Karpas-422 (cell line): ENCODE results near the gene AR. TPM values are rescaled to one million over a fixed set of nuclear protein-coding genes. Genes with fewer than 3 reads are reported as not detected.
"Not testable (repeated sequence)": the region's sequence is repeated elsewhere in the genome, so short reads cannot be mapped to it uniquely, and the experiment has no call there.

Source experiments
- DNase-seq: peaks from one replicate; pipeline ENCODE4 v3.0.0-alpha.2; 2015
- H2AFZ ChIP-seq: fragments of 200-600 bp; sonication (generic); 2 replicates; pipeline ENCODE4 v1.6.1; 2014; ENCODE audit warnings: antibody characterized with exemption, low read length, mixed read lengths
- H3K27ac ChIP-seq: fragments of 200-600 bp; sonication (generic); 2 replicates; pipeline ENCODE4 v1.5.1; 2014; ENCODE audit warnings: mild to moderate bottlenecking, low read length, moderate library complexity
- H3K27me3 ChIP-seq: fragments of 200-600 bp; sonication (generic); 2 replicates; pipeline ENCODE4 v1.6.1; 2014; ENCODE audit warnings: low read length, mixed read lengths
- H3K36me3 ChIP-seq: fragments of 200-600 bp; sonication (generic); 2 replicates; pipeline ENCODE4 v1.6.1; 2014; ENCODE audit warnings: low read length, mixed read lengths; ENCODE audit not compliant: insufficient read depth
- H3K4me1 ChIP-seq: fragments of 200-600 bp; sonication (generic); 2 replicates; pipeline ENCODE4 v1.6.1; 2014; ENCODE audit warnings: mild to moderate bottlenecking, low read length, mixed read lengths
- H3K4me2 ChIP-seq: fragments of 200-600 bp; sonication (generic); 2 replicates; pipeline ENCODE4 v1.6.1; 2014; ENCODE audit warnings: low read length, low read depth, mild to moderate bottlenecking; ENCODE audit not compliant: poor library complexity, severe bottlenecking
- H3K4me3 ChIP-seq: fragments of 200-600 bp; sonication (generic); 2 replicates; pipeline ENCODE4 v1.5.1; 2014; ENCODE audit warnings: mild to moderate bottlenecking, antibody characterized with exemption, low read length, mixed read lengths
- H3K79me2 ChIP-seq: fragments of 200-600 bp; sonication (generic); 2 replicates; pipeline ENCODE4 v1.6.1; 2014; ENCODE audit warnings: mild to moderate bottlenecking, low read length, mixed read lengths
- H3K9ac ChIP-seq: fragments of 200-600 bp; sonication (generic); 2 replicates; pipeline ENCODE4 v1.6.0; 2014; ENCODE audit warnings: low read length
- H3K9me2 ChIP-seq: fragments of 200-600 bp; sonication (generic), shearing (Covaris generic); replicated peaks from 2 replicates; pipeline ENCODE4 v1.6.0; 2014; ENCODE audit warnings: mild to moderate bottlenecking, low read length, moderate library complexity; ENCODE audit not compliant: insufficient read depth
- H3K9me3 ChIP-seq: fragments of 300-700, 200-600 bp; sonication (generic); 2 replicates; pipeline ENCODE4 v1.6.1; 2014; ENCODE audit warnings: low read length, mixed read lengths
- H4K20me1 ChIP-seq: fragments of 200-600 bp; sonication (generic); 2 replicates; pipeline ENCODE4 v1.6.1; 2014; ENCODE audit warnings: mild to moderate bottlenecking, antibody characterized with exemption, low read length, low read depth; ENCODE audit not compliant: insufficient read depth
- total RNA-seq: library from RNA; depleted of rRNA; stranded (reverse); fragments of >200 nt; shearing (Covaris generic); gene quantifications from 2 replicates; pipeline ENCODE4 v1.2.3, GENCODE V29; 2014; ENCODE audit warnings: low replicate concordance

AR gene
- total RNA-seq, 1 experiment from 2014 or later = 1.5 TPM

DNA sequence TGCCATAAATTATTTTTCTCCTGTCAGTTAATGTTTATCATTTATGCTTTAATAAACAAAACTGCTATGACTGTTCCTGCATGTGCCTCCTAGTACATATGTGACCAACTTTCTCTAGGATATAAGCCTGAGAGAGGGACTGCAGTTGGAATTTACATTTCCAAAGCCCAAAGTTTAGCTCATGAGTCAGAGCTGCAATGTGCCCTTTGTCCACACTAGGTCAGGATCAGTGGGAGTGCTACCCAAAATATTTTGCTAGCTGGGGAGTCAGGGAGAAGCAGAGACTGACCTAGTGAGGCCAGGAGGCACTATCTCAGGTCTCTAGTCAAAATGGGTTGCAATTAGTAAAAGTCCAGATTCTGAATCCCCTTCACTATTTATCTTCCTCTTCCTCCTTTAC lies 92.7 kb downstream of the AR start:
- no peak for DNase-seq
- H2AFZ ChIP-seq = no peak overlapping the region
- no peaks in the 10 kb centered on the region for H3K9me3 ChIP-seq
- no peaks in the 10 kb centered on the region for H3K9me2 ChIP-seq
- no peak overlapping the region for H3K4me3 ChIP-seq
- H3K9ac ChIP-seq = no peak overlapping the region
- H3K36me3 ChIP-seq = no peaks in the 10 kb centered on the region
- no peak overlapping the region for H3K4me2 ChIP-seq
- H4K20me1 ChIP-seq = no peaks in the 10 kb centered on the region
- H3K27me3 ChIP-seq = no peaks in the 10 kb centered on the region
- H3K27ac ChIP-seq = no peak overlapping the region
- no peaks in the 10 kb centered on the region for H3K4me1 ChIP-seq
- no peaks in the 10 kb centered on the region for H3K79me2 ChIP-seq

GRCh38 chrX:67637293-67637692 lies 93.5 kb downstream of the AR start:
- DNase-seq, H3K36me3 ChIP-seq, H3K4me3 ChIP-seq, H3K27me3 ChIP-seq, H3K9me2 ChIP-seq, H3K9ac ChIP-seq, H3K79me2 ChIP-seq, H3K4me2 ChIP-seq, H2AFZ ChIP-seq, H3K9me3 ChIP-seq, H4K20me1 ChIP-seq, H3K4me1 ChIP-seq, H3K27ac ChIP-seq: not testable (repeated sequence)

- no peaks in the 10 kb centered on the region for H4K20me1 ChIP-seq
- no peaks in the 10 kb centered on the region for H3K4me1 ChIP-seq
- H3K27me3 ChIP-seq = no peaks in the 10 kb centered on the region
These were observed 104.5 kb downstream of the AR start for GRCh38 chrX:67648361-67648760.

GRCh38 chrX:67651437-67652142 lies 107.8 kb downstream of the AR start:
- Histone ChIP-seq H3K27me3 (no peaks in the 10 kb centered on the region), H3K4me1 (no peaks in the 10 kb centered on the region), H3K79me2 (no peaks in the 10 kb centered on the region), H3K27ac (no peak overlapping the region), H3K9me2 (no peaks in the 10 kb centered on the region), H3K4me3 (no peak overlapping the region), H4K20me1 (no peaks in the 10 kb centered on the region), H2AFZ (no peak overlapping the region), H3K36me3 (no peaks in the 10 kb centered on the region), H3K9me3 (0 out of 2 replicates have a peak, but pooled peaks cover 3% of the 10 kb centered on the region), H3K4me2 (no peak overlapping the region), H3K9ac (no peak overlapping the region)
- DNase-seq = no peak

More at GRCh38 chrX:67648361-67648760, 104.5 kb downstream of the AR start:
- H3K79me2 ChIP-seq = no peaks in the 10 kb centered on the region
- H3K27ac ChIP-seq = no peak overlapping the region
- no peaks in the 10 kb centered on the region for H3K9me2 ChIP-seq
- H3K36me3 ChIP-seq = no peaks in the 10 kb centered on the region
- no peak overlapping the region for H3K4me3 ChIP-seq
- H3K9me3 ChIP-seq = no peaks in the 10 kb centered on the region
- H2AFZ ChIP-seq = no peak overlapping the region
- DNase-seq = no peak
- H3K9ac ChIP-seq = no peak overlapping the region
- H3K4me2 ChIP-seq = no peak overlapping the region

DNA sequence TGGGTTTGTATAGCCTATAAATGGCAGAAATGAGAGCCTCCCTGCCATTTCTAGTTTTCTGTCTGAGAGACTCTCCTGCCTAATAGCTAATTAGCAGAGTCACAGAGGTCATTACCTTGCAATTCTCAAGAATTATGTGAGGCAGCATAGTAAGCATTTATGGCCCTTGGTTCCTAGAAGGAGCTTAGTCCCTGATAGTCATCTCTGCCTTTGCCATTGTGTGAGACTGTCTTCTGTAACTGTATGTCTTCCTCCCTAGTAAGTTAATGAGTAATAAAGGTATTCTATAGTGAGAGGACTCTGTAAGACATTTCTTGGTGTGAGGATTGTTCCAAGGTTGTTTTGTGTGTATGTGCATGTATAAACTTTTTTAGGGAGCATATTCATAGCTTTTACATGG lies 108.7 kb downstream of the AR start:
- H3K9me3 ChIP-seq = 0 out of 2 replicates have a peak, but pooled peaks cover 3% of the 10 kb centered on the region
- H3K79me2 ChIP-seq = no peaks in the 10 kb centered on the region
- no peaks in the 10 kb centered on the region for H3K9me2 ChIP-seq
- no peak overlapping the region for H3K4me2 ChIP-seq
- no peak overlapping the region for H2AFZ ChIP-seq
- no peaks in the 10 kb centered on the region for H3K27me3 ChIP-seq
- DNase-seq = no peak
- H3K4me3 ChIP-seq = no peak overlapping the region
- H3K9ac ChIP-seq = no peak overlapping the region
- no peaks in the 10 kb centered on the region for H3K4me1 ChIP-seq
- no peaks in the 10 kb centered on the region for H3K36me3 ChIP-seq
- no peaks in the 10 kb centered on the region for H4K20me1 ChIP-seq
- H3K27ac ChIP-seq = no peak overlapping the region

GRCh38 chrX:67654301-67654700 lies 110.5 kb downstream of the AR start:
- H3K4me3 ChIP-seq = no peak overlapping the region
- no peaks in the 10 kb centered on the region for H3K4me1 ChIP-seq
- DNase-seq = no peak
- H3K9me2 ChIP-seq = no peaks in the 10 kb centered on the region
- H2AFZ ChIP-seq = no peak overlapping the region
- H3K9me3 ChIP-seq = 0 out of 2 replicates have a peak, but pooled peaks cover 3% of the 10 kb centered on the region
- H3K27ac ChIP-seq = no peak overlapping the region
- H3K4me2 ChIP-seq = no peak overlapping the region
- H3K9ac ChIP-seq = no peak overlapping the region
- no peaks in the 10 kb centered on the region for H3K79me2 ChIP-seq
- no peaks in the 10 kb centered on the region for H4K20me1 ChIP-seq
- H3K36me3 ChIP-seq = no peaks in the 10 kb centered on the region
- no peaks in the 10 kb centered on the region for H3K27me3 ChIP-seq

GRCh38 chrX:67665583-67665982 lies 121.8 kb downstream of the AR start:
- Histone ChIP-seq H3K4me1 (no peaks in the 10 kb centered on the region), H3K27me3 (no peaks in the 10 kb centered on the region), H3K4me2 (no peak overlapping the region), H3K9me3 (peaks cover 3% of the 10 kb centered on the region; the same call in 1 of the 2 replicates), H3K9me2 (no peaks in the 10 kb centered on the region), H3K27ac (no peak overlapping the region), H2AFZ (no peak overlapping the region), H4K20me1 (no peaks in the 10 kb centered on the region), H3K79me2 (no peaks in the 10 kb centered on the region), H3K9ac (no peak overlapping the region), H3K36me3 (no peaks in the 10 kb centered on the region), H3K4me3 (no peak overlapping the region)
- DNase-seq = no peak

GRCh38 chrX:67670717-67671116 lies 126.9 kb downstream of the AR start:
- H3K4me3 ChIP-seq, H2AFZ ChIP-seq, H3K27me3 ChIP-seq, H3K36me3 ChIP-seq, H4K20me1 ChIP-seq, H3K4me2 ChIP-seq, H3K79me2 ChIP-seq, H3K9ac ChIP-seq, H3K4me1 ChIP-seq, H3K9me2 ChIP-seq, H3K27ac ChIP-seq, H3K9me3 ChIP-seq, DNase-seq: not testable (repeated sequence)
